NCI-H1417 treated with DMSO at 0.1 percent for 48 hours (cell line): ENCODE measurements around the gene PARD6B.
"Not testable (repeated sequence)": the region's sequence is repeated elsewhere in the genome, so short reads cannot be mapped to it uniquely, and the experiment has no call there.

Source experiments
- DNase-seq: peaks from one replicate; lab custom pipeline; 2025; lab: John Stamatoyannopoulos, UW

The PARD6B gene

DNA sequence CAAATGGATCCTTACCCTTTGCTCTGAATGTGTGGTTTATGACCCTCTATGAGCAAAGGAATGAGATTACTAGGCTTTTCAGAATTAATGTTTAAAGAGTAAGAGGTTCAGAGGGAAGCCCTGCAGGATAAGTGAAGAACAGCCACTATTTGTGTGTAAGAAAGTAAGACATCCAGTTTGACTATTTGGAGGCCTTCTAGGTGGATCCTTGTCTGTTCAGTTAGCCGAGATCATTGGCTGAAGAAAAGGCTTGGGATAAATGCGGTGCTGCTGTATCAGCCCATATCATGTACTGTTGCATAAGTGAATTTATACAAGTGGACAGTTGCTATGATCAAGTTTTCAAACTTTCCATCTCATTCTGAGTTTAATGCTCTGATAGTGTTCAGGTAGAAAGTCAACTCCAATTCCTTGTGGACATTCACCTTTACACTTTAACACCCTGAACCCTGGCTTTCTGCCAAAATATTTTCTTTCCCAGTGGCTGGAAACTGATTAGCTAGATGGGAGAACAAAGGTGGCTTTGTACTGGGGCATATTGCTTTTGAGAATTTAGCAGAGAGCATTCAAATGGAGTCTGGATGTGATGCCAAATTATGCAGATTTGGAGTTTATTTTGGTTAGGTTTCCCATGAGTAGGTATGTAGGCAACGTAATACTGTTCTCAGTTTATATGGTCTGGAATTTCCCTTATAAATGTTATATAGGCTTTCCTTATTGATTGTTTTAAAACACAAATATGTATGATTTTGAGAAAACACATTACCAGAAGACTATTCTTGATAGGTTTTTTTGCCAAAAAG lies 15.0 kb downstream of the PARD6B start:
- no peak for DNase-seq

DNA sequence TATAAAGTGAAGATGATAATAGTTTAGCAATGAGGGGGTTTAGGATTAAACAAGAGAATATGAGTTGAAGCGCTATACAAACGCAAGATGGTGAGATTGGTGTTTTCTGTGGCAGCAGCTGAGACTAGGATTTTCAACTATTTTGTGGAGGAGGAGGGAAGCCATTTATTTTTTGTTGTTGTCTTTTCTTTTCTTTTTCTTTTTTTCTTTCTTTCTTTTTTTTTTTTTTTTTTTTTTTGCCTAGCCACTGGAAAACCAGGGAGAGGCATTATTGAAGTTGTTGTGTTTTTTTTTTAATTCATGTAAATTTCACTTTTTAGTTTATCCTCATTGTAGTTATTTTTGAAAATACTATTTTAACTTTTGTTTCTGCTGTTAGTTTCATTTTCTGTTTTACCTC lies 15.9 kb downstream of the PARD6B start:
- DNase-seq = no peak

- DNase-seq = no peak
Measured at GRCh38 chr20:50750145-50750671, 18.8 kb downstream of the PARD6B start.

DNA sequence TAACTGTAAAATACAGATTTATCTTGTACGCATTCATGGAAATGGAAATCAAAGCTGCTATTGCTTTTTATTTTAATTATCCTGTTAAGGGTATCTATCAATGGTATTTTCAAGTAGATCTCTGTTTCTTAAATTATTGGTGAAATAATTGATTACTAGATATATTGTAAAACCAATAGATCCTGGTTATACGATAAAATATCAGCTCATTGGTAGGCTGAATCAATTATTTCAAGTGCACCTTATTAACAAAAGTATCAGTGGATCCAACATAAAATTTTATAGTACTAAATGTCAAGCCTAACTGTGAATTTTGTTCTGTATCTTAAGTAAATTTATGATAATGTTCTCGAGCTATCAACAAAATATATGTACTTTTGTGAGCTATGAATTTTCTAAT lies 21.8 kb downstream of the PARD6B start:
- no peak for DNase-seq

GRCh38 chr20:50754420-50754819 lies 23.0 kb downstream of the PARD6B start:
- DNase-seq = no peak

DNA sequence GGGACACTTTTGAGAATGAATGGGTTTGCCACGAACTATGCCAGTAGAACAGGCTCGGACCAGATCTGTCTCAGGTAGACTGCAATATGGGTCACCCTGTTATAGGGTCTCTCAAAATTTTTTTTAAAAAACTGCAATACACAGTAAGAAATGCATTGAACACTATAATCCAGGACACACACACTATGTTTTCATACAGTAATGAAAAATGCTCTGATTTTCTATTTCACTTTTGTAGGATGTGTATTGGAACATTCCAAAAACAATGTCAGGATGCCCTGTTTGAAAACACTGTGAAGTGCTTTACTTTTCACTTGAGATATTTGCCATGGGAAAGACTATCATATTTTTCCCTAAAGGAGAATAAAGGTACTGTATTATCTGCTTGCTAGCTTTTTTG lies 25.1 kb downstream of the PARD6B start:
- no peak for DNase-seq

DNA sequence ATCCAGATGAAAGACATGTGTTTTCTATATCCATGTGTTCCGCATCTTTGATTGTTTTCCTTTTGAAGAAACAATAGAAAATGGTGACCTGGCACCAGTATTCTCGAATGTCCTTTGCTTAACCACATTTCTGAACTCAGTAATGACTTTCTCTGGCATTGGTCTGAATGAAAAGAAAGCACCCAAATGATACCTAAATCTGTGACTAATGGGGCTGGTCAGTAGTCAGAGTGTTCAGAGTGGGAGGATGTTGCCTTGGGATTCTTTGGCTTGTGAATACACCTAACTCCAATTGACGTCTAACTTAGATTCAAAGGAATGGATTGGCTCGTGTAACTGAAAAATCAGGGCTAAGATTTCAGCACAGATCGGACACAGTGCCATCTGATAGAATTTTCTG lies 27.1 kb downstream of the PARD6B start:
- DNase-seq = no peak

DNA sequence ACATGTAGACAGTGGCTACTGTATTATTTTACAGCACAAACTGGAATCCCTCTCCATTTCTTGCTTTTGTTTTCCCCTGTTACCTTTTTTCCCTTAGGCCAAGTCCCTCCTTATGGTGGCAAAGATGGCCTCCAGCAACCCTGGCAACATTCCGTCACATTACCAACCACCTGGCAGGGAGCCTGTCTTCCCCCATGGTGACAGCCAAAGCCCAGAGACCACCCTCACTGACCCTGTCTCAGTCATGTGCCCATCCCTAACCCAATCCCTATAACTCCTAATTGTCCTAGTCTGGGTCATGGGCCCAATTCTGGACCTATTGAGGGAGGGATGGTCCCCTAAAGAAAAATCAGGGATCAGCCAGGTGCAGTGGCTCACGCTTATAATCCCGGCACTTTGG lies 27.6 kb downstream of the PARD6B start:
- no peak for DNase-seq

- no peak for DNase-seq
Measured at GRCh38 chr20:50759678-50760077, 28.3 kb downstream of the PARD6B start.

DNA sequence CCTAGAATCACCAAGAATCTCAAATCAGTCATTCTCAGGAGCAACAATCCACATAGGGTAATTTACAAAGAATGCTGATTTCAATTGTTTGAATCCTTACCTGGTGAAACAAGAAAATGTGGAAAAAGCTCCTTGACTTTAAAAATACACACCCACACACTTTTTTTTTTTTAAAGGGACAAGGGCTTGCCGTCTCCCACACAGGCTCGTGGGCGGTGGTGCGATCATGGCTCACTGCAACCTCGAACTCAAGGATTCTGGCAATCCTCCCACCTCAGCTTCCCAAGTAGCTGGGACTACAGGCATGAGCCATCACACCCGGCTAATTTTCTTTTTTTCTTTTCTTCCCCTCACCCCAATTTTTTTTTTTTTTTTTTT lies 30.7 kb downstream of the PARD6B start:
- no peak for DNase-seq

DNA sequence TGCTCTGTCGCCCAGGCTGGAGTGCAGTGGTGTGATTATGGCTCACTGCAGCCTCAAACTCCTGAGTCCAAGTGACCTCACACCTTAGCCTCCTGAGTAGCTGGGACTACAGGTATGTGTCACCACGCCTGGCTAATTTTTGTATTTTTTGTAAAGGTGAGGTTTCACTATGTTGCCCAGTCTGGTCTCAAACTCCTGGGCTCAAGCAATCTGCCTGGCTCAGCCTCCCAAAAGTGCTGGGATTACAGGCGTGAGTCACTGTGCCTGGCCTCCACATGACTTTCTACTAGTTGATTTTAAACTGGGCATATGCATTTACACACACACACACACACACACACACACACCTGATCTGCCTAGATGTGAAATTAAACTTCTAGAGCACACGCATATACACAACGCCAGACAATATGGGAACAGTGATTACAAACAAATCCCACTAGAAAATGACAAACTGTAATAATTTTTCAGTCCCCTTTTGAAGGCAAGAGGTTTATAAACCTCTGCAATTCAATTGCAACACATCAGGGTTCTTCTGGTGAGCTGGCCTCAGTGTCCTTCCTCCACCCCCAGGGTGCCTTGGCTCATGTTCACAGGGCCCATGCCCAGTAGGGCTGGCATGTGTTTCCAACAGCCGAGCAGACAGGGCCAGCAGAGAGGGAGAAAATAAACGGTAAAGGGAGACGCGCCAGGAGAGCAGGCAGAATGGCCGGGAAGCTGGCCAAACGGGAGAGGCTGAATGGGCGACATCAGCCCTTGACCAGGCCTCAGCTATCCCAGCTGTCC lies 31.2 kb downstream of the PARD6B start:
- no peak for DNase-seq

- DNase-seq = not testable (repeated sequence)
Measured at GRCh38 chr20:50763550-50764458, 32.4 kb downstream of the PARD6B start.

DNA sequence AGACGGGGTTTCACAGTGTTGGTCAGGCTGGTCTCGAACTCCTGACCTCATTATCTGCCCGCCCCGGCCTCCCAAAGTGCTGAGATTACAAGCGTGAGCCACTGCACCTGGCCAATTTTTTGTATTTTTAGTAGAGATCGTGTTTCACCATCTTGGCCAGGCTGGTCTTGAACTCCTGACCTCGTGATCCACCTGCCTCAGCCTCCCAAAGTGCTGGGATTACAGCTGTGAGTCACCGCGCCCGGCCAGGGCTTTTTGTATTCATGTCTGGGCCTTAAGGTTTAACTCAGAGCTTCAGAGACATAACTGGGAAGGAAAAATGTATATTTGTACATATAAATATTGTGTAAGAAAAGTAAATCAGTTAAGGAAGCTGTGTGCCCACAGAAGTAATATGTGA lies 33.9 kb downstream of the PARD6B start:
- not testable (repeated sequence) for DNase-seq

- no peak for DNase-seq
Measured at GRCh38 chr20:50765674-50766073, 34.3 kb downstream of the PARD6B start.

DNA sequence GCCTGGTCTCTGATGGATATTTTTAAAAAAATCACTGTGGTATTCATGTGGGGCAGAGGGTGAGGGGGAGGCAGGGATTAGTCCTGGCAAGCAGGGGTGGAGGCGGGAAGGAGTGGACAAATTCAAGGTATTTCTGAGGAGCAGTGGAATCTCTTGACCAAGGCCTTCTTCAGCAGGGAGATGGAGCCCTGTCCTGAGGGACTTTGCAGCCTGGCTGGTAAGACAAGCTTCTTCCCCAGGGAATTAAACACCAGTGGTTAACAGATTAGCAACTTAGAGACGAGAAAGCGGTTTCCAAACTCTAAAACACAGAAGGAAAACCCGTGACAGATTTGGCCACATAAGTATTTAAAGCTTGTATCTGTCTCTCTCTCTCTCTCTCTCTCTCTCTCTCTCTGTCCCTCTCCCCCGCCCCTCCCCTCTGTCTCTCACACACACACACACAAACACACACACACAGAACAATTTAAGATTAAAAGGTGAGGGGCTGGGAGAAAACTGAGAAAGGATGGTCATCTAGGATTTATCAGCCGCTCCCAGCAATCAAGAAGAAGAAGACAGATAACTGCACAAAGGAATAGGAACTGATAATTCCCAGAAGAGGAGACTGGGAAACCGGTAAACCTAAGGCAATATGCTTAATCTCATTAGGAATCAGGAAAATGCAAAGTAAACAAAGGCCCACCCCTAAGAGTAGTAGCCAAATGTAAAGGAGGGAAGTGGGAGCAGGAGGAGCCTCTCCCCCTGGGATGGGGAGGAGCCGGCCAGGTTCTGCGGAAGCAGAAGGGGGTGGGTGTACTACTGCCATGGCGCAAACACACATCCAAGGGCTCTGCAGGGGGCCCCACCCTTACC lies 35.8 kb downstream of the PARD6B start:
- DNase-seq = not testable (repeated sequence)

- not testable (repeated sequence) for DNase-seq
Measured at GRCh38 chr20:50768991-50769390, 37.6 kb downstream of the PARD6B start.

- DNase-seq = not testable (repeated sequence)
Measured at GRCh38 chr20:50769551-50770085, 38.2 kb downstream of the PARD6B start.

- not testable (repeated sequence) for DNase-seq
Measured at GRCh38 chr20:50771419-50772080, 40.2 kb downstream of the PARD6B start.

- DNase-seq = no peak
Measured at GRCh38 chr20:50772420-50773185, 41.2 kb downstream of the PARD6B start.
